GM21717 (cell line): Measurements from ENCODE around the gene PCNT.

Experiments
- ATAC-seq: cut with Tn5 transposase; IDR thresholded peaks from one replicate; pipeline ENCODE4 v1.9.1; 2021; ENCODE audit warnings: mild to moderate bottlenecking, moderate library complexity; ENCODE audit not compliant: unreplicated experiment

PCNT gene

GRCh38 chr21:46469275-46469674, 145.3 kb downstream of the PCNT start:
- ATAC-seq = no peak

DNA sequence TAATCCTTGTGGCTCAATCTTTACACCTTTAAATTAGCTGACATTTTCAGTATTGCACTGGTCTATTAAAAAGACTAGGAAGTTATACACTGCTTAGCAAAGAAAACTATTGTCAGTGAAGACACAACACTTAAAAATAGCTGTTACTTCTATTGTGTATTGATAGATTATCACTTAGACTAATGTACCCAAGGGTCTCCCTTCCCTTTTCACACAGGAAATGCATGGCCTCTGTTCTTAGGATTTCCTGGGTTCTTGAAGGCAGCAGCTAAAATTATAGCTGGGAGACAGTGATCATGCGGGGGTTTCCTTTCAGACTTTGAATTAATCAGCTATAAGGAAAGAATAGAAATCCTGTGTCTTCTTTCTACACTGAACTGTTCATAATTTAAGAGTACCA, 147.6 kb downstream of the PCNT start:
- ATAC-seq = no peak

- no peak for ATAC-seq
Observed at GRCh38 chr21:46472246-46472645, 148.3 kb downstream of the PCNT start.

- ATAC-seq = no peak
Observed at GRCh38 chr21:46474382-46474781, 150.4 kb downstream of the PCNT start.

DNA sequence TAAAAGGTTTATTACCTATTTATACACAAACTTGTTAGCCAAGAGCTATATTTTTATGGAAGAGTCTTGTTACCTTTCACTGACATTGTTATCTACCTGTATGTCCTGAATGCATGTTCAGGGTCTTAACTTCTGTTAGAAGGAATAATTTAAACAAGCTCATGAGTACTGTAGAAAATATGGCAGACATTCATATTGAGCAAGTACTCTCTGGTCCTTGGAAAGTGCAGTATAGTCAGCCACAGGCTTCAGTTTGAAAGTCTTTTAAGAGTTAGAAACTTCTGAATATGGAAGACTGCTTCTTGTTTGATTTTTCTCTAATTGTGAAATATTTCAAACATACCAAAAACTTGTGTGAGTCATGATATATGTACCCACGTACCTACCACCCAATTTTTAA, 151.3 kb downstream of the PCNT start:
- no peak for ATAC-seq

DNA sequence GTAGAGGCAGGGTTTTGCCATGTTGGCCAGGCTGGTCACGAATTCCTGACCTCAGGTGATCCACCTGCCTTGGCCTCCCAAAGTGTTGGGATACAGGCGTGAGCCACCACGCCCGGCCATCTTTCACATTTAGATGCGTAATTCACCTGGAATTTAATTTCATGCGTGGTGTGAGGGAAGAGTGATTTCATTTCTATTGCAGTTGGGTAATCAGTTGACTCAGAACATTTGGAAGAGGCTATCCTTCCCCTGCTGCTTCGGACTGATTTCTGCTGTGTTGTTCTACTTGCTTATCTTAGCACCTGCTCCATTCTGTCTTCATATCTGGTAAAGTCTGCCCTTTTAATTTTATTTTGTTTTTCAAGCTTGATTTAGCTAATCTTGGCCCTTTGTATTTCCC, 153.8 kb downstream of the PCNT start:
- no peak for ATAC-seq

- ATAC-seq = no peak
Observed at GRCh38 chr21:46478910-46479309, 155.0 kb downstream of the PCNT start.

DNA sequence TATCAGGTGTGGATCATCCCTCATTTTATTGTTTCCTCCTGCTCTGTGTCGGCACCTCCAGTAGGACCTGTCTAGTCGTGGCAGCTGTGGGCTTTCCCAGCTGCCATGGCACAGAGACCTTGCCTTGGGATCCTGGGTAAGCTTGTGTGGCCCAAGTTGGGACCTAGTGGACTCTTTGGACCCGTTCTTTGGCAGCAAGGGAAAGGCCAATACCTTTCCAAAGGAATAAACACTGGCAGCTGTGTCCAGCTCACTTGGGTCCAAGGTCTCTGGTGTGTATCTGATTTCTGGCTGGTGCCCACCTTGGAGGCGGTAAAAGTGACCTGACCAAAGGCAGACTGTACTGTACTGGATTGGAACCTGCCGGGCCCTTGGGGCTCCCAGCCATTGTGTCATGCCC, 156.5 kb downstream of the PCNT start:
- ATAC-seq = no peak

DNA sequence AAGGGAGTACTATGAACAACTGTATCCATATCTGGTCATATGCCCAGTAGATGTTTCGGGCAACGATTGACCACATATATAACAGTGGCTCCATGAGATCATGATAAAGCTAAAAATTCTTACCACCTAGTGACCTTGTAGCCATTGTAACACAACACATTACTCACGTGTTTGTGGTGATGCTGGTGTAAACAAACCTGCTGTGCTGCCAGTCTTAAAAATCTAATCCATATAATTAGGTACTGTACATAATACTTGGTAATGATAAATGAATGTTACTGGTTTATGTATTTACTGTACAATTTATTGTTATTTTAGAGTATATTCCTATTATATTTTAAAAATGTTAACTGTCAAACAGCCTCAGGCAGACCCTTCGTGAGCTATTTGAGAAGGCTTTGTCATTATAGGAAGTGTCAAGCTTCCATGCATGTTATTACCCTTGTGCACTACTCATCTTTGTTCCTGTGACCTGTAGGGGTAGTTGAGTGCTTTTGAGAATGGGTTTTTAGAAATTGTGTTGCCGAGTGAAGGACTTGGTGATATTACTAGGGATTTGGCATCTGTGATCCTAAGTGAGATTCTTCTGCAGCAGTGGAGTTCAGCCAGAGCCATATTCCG, 158.4 kb downstream of the PCNT start:
- ATAC-seq = no peak

DNA sequence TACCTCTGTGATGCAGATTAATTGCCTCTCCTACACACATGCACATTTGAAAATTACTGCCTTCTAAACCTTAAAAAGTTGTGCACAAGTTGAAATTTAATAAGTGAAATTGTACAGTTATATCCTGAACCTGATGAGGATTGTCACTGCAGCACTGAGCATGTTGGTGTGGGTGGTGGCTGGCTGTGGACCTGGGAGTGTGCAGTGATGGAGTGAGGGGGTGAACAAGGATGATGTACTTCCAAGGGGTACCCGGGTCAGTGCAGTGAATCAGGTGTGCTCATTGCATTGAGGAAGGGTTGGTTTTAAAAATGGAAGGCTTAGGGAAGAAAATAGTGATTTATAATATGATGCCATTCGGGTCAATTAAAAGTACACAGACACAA, 158.9 kb downstream of the PCNT start:
- no peak for ATAC-seq

GRCh38 chr21:46483300-46484295, 159.6 kb downstream of the PCNT start:
- ATAC-seq = no peak

DNA sequence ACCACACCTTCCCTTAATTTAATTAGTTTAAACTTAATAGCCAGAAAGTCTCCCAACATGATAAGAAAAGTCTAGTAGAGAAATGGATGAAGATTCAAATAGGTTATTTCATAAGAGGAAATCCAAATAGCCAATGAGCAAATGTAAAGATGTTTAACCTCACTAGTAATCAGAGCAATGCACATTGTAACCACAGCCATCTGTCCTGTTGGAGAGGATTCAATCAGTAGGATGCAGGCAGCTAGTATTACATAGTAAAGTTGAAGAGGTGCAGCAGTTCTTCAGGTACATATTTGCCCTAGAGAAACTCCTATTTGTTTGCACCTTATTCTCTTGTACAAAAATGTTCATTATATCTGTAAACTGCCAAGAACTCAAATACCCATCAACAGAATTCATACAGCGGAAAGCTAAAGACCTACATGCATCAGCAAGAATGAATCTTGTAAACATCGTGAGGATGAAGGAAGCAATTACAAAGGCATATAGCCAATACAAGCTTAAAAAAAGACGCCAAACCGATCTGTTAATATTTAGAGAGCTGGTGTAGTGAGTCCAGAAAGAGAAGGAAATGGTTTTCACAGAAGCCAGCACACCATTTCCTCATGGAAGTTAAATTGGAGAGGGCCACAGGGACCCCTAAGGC, 162.6 kb downstream of the PCNT start:
- no peak for ATAC-seq

- ATAC-seq = no peak
Observed at GRCh38 chr21:46489162-46489663, 165.3 kb downstream of the PCNT start.

GRCh38 chr21:46489800-46490199, 165.8 kb downstream of the PCNT start:
- no peak for ATAC-seq

DNA sequence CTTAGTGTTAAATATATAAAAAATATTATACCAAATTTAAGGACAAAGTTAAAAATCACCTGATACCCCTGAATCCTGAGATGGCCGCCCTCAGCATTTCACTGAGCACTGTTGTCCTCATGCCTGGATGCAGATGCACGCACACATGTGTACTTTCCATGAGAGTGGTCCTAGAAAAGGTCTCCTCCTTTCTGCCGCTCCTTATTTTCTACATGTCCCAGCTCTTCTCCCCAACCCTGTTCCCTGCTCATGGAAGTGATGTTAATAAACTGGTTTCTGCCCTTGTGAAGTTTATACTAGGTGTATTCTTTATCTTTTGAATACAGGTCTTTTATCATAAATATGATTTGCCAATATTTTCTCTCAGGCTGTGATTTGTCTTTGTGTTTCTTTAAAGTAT, 167.6 kb downstream of the PCNT start:
- ATAC-seq = no peak

GRCh38 chr21:46492851-46493250, 168.9 kb downstream of the PCNT start:
- no peak for ATAC-seq

GRCh38 chr21:46493828-46494227, 169.9 kb downstream of the PCNT start:
- ATAC-seq = no peak
